ENCODE measurements around the gene BUB1.
"Not testable (repeated sequence)": the region's sequence is repeated elsewhere in the genome, so short reads cannot be mapped to it uniquely, and the experiment has no call there.

BUB1 gene

DNA sequence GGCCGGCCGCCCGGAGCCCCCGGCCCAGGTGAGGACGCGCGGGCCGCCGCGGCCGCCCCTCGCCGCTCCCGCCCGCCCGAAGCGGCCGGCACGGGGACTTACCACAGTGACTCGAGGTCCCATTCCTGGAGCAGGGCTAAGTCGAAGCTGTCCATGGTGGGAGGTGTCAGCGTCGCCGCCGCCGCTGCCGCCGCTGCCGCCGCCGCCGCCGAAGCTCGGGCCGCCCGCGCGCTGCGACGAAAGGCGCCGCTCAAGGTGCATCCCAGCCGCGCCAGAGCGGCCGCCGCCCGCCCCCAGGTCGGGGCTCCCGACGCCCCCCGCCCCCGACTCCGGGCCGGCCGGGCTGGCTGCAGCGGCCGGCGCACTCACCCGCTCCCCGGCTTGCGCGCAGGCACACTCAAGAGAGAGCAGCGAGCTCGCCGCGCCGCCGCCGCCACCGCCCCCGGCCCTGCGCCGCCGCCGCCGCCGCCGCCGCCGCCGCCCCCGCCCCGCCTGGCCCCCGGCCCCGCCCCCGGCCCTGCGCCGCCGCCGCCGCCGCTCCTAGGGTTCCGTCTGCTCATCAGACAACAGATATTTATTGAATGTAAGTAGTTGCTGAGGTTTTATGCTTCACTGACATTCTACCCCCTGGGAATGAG, 67.1 kb downstream of the BUB1 start:
- CTCF ChIA-PET; DNase-seq (ENCODE audit: extremely low spot score); POLR2A ChIA-PET: not testable (repeated sequence)

GRCh38 chr2:110609843-110610612, 67.8 kb downstream of the BUB1 start:
- POLR2A ChIA-PET; CTCF ChIA-PET; DNase-seq (ENCODE audit: extremely low spot score): not testable (repeated sequence)

DNA sequence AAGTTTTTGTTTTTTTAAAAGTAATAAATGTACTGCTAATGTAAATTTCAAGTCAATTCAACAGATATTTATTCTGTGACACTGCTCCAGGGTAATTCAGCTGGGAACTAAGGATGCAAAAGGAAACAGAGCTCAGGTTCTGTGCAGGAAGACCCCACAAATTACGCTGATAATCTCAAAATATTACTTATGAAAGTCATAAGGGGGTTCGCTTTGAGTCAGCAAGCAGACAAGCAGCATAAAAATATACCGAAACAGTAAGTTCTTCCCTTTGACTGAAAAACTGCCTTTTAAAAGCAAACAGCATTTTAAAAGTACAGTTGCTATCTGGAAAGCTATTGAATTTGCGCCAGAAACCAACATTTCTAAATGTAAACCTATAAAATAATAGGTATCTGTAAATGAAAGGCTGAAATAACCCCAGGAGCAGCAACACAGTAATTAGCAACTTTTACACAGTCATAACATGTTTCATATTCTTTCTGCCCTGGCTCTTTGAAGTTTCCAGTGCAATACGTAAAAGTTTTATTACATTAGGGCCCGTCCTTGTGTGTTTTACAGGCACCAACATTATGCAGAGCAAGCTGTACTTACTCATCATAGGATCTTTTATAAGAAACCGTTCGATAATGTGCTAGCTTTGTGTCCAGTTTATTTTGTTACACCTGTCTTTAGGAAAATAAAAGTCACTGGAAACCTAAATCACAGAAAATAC, 68.9 kb downstream of the BUB1 start:
- DNase-seq (ENCODE audit: extremely low spot score); CTCF ChIA-PET; POLR2A ChIA-PET: not testable (repeated sequence)

DNA sequence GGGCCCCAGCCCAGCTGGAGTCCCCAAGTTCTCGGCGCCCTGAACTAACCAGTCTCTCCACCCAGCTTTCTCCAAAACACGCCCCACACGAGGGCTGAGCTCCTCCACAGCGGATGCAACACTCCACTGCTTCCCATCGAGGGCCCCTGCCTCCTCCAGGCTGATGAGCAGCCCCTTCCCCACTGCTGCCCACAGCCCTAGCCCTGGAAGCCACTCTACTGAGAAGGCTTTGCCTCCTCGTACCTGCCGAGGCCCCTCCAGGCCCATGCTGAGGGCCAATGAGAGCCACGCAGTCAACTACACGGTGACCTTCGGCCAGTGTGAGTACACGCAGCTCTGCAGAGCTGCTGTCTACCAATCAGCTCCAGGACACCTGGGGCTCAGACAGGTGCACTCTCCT, 72.8 kb downstream of the BUB1 start:
- POLR2A ChIA-PET; DNase-seq (ENCODE audit: extremely low spot score); CTCF ChIA-PET: not testable (repeated sequence)

DNA sequence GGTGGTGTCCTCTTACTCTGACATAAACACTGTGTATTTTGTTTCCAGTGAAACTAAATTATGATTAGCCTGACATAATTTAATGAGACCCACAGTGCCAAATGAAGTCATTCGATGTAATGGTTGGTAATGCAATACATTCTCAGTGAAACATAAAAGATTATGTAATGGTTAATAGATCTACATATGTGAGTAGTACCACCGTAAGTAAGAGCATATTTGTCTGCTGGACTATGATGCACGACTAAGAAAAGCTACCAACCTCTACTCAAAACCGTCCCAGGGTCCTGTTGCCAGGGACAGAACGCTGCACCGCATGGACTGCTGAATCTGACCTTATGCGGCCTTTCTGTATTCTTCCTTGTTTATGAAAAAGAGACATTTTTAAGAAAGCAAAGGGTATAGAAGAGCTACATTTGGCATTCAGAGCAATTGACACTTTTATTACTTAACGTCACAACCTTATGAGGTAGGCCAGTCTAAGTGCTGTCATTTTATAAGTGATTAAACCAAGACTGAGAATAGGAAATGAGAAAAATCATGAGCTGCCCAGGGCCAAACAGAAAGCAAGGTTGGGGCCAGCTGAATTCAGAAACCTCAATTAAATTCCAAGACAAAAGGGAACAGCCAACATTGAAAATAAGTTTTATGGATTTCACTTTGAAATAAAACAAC, 73.8 kb downstream of the BUB1 start:
- CTCF ChIA-PET; DNase-seq (ENCODE audit: extremely low spot score); POLR2A ChIA-PET: not testable (repeated sequence)

DNA sequence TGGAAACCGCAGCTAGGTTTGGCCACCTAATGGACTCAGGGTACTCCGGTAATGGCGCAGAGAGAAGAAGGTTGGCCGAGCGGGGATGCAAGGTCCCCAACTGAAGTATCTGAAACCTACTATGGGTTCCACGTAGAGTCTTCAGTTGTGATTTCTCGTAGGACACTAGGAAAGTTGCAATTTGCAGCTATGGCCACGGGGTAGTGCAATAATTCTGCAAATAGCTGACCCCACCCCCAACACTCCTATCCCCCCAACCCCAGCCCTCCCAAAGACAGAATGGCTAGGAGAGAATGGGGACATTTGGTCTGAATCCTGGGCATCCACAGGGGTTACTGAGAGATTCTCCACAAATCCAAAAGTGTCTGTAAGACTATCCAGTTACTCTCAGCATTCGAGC, 75.7 kb downstream of the BUB1 start:
- DNase-seq (ENCODE audit: extremely low spot score); POLR2A ChIA-PET; CTCF ChIA-PET: not testable (repeated sequence)

- POLR2A ChIA-PET; CTCF ChIA-PET; DNase-seq (ENCODE audit: extremely low spot score): not testable (repeated sequence)
These were observed 85.9 kb downstream of the BUB1 start for GRCh38 chr2:110591973-110592372.

GRCh38 chr2:110589677-110590330, 88.1 kb downstream of the BUB1 start:
- CTCF ChIA-PET; DNase-seq (ENCODE audit: extremely low spot score); POLR2A ChIA-PET: not testable (repeated sequence)

DNA sequence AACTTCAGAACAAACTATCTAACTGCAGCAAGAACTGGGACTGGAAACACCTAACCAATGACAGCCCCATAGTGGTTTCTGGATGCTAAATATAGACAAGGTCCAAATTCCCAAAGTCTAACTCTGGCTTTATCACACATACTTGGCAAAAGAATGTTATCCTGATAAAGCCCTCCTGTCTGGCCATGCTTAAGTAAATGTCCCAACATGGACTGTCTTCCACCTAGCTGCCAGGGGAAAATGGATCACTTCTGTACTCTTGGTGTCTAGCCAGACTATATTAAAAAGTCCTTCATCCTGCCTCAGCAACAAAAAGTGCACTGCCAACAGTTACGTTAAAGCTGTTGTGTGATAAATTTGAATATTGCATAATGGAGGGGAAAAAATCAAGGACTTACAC, 89.3 kb downstream of the BUB1 start:
- DNase-seq (ENCODE audit: extremely low spot score); POLR2A ChIA-PET; CTCF ChIA-PET: not testable (repeated sequence)
